IMR-90 (cell line): ENCODE measurements around the gene AUTS2.

ENCODE experiments used
- BHLHE40 ChIP-seq: fragments of 150-350 bp; IDR thresholded peaks from 2 replicates; pipeline ENCODE4 v1.6.1; 2016; ENCODE audit warnings: mild to moderate bottlenecking, low read depth, low read length
- CEBPB ChIP-seq: IDR thresholded peaks from 2 replicates; pipeline ENCODE4 v1.6.1; 2012; ENCODE audit warnings: low read depth, low read length, improper control_type of control experiment
- CHD1 ChIP-seq: IDR thresholded peaks from 2 replicates; pipeline ENCODE4 v1.6.1; 2012; ENCODE audit warnings: low read depth, low read length, improper control_type of control experiment
- FOS ChIP-seq: fragments of 150-350 bp; IDR thresholded peaks from 2 replicates; pipeline ENCODE4 v1.6.1; 2016; ENCODE audit warnings: low read depth, low read length
- MAFK ChIP-seq: IDR thresholded peaks from 2 replicates; pipeline ENCODE4 v1.6.1; 2012; ENCODE audit warnings: low read depth, low read length, improper control_type of control experiment
- MXI1 ChIP-seq: IDR thresholded peaks from 2 replicates; pipeline ENCODE4 v1.6.1; 2012; ENCODE audit warnings: low read depth, mild to moderate bottlenecking, low read length, moderate library complexity, borderline replicate concordance
- NFE2L2 ChIP-seq: fragments of 150-350 bp; IDR thresholded peaks from 2 replicates; pipeline ENCODE4 v1.6.1; 2016; ENCODE audit warnings: low read depth, mild to moderate bottlenecking, low read length
- POLR2A ChIP-seq: IDR thresholded peaks from 2 replicates; pipeline ENCODE4 v1.6.1; 2012; ENCODE audit warnings: mild to moderate bottlenecking, low read depth, low read length
- RAD21 ChIP-seq: IDR thresholded peaks from 2 replicates; pipeline ENCODE4 v1.6.1; 2012; ENCODE audit warnings: low read length, improper control_type of control experiment
- TF ChIP-seq, protein P1 (sequence below): conservative IDR thresholded peaks from 2 replicates; pipeline ENCODE4 v1.5.1; 2012; ENCODE audit warnings: mild to moderate bottlenecking, low read depth, low read length, improper control_type of control experiment
- TF ChIP-seq, protein P2 (sequence below): fragments of 150-350 bp; IDR thresholded peaks from 2 replicates; pipeline ENCODE4 v1.6.1; 2017; ENCODE audit warnings: mild to moderate bottlenecking, antibody characterized with exemption, low read length, low read depth

- TF ChIP-seq, protein P1, sequence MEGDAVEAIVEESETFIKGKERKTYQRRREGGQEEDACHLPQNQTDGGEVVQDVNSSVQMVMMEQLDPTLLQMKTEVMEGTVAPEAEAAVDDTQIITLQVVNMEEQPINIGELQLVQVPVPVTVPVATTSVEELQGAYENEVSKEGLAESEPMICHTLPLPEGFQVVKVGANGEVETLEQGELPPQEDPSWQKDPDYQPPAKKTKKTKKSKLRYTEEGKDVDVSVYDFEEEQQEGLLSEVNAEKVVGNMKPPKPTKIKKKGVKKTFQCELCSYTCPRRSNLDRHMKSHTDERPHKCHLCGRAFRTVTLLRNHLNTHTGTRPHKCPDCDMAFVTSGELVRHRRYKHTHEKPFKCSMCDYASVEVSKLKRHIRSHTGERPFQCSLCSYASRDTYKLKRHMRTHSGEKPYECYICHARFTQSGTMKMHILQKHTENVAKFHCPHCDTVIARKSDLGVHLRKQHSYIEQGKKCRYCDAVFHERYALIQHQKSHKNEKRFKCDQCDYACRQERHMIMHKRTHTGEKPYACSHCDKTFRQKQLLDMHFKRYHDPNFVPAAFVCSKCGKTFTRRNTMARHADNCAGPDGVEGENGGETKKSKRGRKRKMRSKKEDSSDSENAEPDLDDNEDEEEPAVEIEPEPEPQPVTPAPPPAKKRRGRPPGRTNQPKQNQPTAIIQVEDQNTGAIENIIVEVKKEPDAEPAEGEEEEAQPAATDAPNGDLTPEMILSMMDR, result no peak
- TF ChIP-seq MXI1 (no peak), MAFK (no peak), NFE2L2 (no peak), RAD21 (no peak), CEBPB (no peak), CHD1 (no peak), BHLHE40 (no peak), POLR2A (no peak), FOS (no peak)
- TF ChIP-seq, protein P2, sequence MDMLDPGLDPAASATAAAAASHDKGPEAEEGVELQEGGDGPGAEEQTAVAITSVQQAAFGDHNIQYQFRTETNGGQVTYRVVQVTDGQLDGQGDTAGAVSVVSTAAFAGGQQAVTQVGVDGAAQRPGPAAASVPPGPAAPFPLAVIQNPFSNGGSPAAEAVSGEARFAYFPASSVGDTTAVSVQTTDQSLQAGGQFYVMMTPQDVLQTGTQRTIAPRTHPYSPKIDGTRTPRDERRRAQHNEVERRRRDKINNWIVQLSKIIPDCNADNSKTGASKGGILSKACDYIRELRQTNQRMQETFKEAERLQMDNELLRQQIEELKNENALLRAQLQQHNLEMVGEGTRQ, result no peak
Measured at GRCh38 chr7:69728304-69728703, 130.0 kb downstream of the AUTS2 start.
